Right forelimb (tissue), 1 donor: ENCODE measurements around the gene EML4.
"Not testable (repeated sequence)": the region's sequence is repeated elsewhere in the genome, so short reads cannot be mapped to it uniquely, and the experiment has no call there.

ENCODE experiments used
- DNase-seq: peaks from one replicate; pipeline ENCODE4 v3.0.0-alpha.2; 2018

The EML4 gene

GRCh38 chr2:42361728-42362283, 192.7 kb downstream of the EML4 start:
- DNase-seq = no peak

GRCh38 chr2:42363413-42363812, 194.3 kb downstream of the EML4 start:
- no peak for DNase-seq

GRCh38 chr2:42364658-42365057, 195.5 kb downstream of the EML4 start:
- DNase-seq = no peak

- DNase-seq = no peak
These were observed 197.3 kb downstream of the EML4 start for GRCh38 chr2:42366411-42366810.

DNA sequence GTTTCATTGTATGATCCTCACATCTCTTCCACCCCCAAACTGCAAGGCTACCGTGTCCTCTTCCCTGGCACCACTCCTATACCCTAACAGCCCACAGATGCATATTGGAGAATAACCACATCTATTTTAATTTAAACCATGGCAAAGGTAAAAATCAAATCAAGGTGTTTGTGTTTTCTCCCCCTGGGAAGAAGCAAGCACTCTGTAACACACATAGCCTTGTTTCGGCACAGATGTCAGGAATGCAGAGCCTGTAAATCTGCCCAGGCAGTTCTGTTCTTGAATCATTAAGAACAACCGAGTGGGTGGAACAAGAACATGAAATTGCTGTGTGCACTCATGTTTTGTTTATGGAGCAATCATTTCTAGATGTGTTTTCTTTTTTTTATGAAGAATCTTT, 198.7 kb downstream of the EML4 start:
- no peak for DNase-seq

GRCh38 chr2:42368817-42369531, 199.8 kb downstream of the EML4 start:
- DNase-seq = no peak

- no peak for DNase-seq
These were observed 200.5 kb downstream of the EML4 start for GRCh38 chr2:42369532-42370229.

DNA sequence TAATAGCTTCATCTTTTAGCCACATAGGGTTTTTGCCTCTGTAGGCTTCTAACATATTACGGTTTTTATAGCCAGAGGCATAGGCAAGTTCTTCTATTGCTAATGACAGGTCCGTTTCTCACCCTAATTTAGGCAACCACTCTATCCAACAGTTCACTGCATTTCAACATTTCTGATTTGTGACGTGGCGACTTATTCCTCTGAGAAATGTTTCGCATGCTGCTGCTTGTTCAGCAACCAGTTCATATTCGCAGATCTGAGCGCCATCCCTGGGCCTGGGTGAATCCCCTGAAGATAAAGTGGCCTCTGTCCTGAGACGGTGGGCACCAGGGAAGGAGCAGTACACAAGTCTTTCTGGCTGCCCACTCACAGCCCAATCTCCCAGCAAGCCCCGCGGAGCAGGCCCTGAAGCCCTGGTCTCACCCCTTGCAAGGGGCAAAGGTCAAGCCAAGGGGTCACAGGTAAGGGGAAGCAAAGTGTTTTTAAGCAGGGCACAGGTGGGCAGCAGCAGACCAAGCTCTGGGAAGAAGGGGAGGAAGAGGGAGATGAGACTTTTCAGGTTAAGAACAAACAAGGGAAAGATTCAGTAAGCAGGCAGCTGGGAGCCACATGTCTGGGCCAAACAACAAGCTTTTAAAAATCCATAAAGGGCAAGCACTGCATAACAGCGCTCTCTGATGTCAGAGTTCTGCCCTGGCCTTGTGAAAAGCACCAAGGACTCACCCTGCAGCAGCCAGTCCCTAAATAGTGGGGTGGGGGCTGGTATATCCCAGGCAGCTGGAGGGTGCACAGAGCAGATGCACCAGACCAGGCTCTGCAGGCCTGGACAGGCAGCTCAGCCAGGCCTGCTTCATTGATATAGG, 202.7 kb downstream of the EML4 start:
- no peak for DNase-seq

DNA sequence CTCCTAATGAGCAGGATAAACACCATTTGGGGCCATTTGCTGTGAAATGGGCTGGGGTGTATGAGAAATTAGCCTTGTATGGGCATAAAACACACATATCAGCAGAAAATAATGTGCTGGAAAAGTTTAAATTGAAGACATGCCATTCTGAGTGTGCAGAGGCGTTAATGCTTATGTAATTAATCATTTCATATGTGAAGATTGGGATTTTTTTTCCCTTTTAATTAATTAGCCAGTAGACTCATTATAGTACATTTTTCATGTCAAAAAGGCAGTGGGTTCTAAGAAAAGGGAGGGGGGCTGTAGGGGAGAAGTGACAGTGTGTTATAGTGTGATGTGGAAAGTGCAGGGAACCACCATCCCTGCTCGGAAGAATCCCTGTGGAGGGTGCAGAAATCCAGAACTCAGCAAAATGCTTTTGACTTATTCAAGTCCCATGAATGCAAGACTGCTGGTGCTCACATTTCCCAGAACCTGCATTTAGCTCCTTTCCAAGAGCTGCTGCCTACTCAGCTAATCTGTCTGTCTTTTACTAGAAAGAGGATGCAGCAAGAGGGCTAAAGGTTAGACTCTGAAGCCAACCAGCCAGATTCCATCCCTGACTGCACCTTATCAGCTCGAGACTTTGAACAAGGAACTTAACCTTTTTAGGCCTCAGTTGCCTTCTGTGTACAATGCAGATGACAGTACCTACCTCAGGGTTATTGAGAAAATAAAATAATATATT, 203.5 kb downstream of the EML4 start:
- no peak for DNase-seq

- DNase-seq = no peak
These were observed 207.6 kb downstream of the EML4 start for GRCh38 chr2:42376758-42377157.

GRCh38 chr2:42378415-42378814, 209.3 kb downstream of the EML4 start:
- DNase-seq = no peak

GRCh38 chr2:42380026-42380425, 210.9 kb downstream of the EML4 start:
- DNase-seq = not testable (repeated sequence)

- no peak for DNase-seq
These were observed 213.0 kb downstream of the EML4 start for GRCh38 chr2:42382144-42382543.
